Upper lobe of left lung (tissue), 4 donors: ENCODE results near the gene OSBPL8.

ENCODE experiments used
- CTCF ChIP-seq, 6 experiments: fragments of 450-650 bp in 4 of 6; fragments of 200-600 bp in 2 of 6; sonication (generic) in 2 of 6; IDR thresholded peaks; one replicate each; pipeline ENCODE4 v1.5.1; 2016 to 2019; ENCODE audit warnings: antibody characterized with exemption in 6 of 6
- POLR2A ChIP-seq, 4 donors: fragments of 450-650 bp; IDR thresholded peaks; one replicate each; pipeline ENCODE4 v1.5.1; 2016 to 2017; ENCODE audit warnings: antibody characterized with exemption in 4 of 4, mild to moderate bottlenecking in 2 of 4
- POLR2AphosphoS5 ChIP-seq, 2 donors: sonication (generic); formaldehyde crosslinking; IDR thresholded peaks; one replicate each; pipeline ENCODE4 v1.5.1; 2017; ENCODE audit warnings: antibody characterized with exemption in 2 of 2

GRCh38 chr12:76346236-76346635, 213.3 kb downstream of the OSBPL8 start:
- TF ChIP-seq CTCF (IDR thresholded peaks at IDR 0.05): no peak
- TF ChIP-seq POLR2A (IDR thresholded peaks at IDR 0.05): no peak
- TF ChIP-seq POLR2AphosphoS5 (IDR thresholded peaks at IDR 0.05): no peak
